Common myeloid progenitor, CD34-positive (primary cell): ENCODE data around the gene SEC23A.
"Not testable (repeated sequence)": the region's sequence is repeated elsewhere in the genome, so short reads cannot be mapped to it uniquely, and the experiment has no call there.

ENCODE experiments used
- CTCF ChIA-PET: fragments of 350-600 bp; sonication (Branson Sonifier 250); formaldehyde crosslinking; loops from one replicate; lab custom pipeline; 2021; ENCODE audit warnings: antibody characterized with exemption; lab: Charles Lee
- POLR2A ChIA-PET: fragments of 350-600 bp; sonication (Branson Sonifier 250); formaldehyde crosslinking; loops from one replicate; lab custom pipeline; 2021; ENCODE audit warnings: antibody characterized with exemption; lab: Charles Lee
- DNase-seq, 3 donors: peaks; one replicate each; pipeline versions ENCODE4 v3.0.0 to v3.0.0-alpha.2; 2013
- H3K27ac ChIP-seq, 2 experiments: 1 replicate in 1 of 2; 2 replicates in 1 of 2; pipeline ENCODE4 v1.7.0; 2013; ENCODE audit warnings: inconsistent platforms in 2 of 2, low read length in 2 of 2, mild to moderate bottlenecking in 2 of 2, low read depth in 1 of 2, moderate library complexity in 1 of 2; ENCODE audit not compliant: severe bottlenecking in 2 of 2, insufficient read depth in 1 of 2, poor library complexity in 1 of 2
- H3K27me3 ChIP-seq, 5 experiments: replicated peaks in 2 of 5; 1 replicate in 3 of 5; 2 replicates in 2 of 5; pipeline versions ENCODE4 v1.6.1 to v1.7.0; 2013; ENCODE audit warnings: low read length in 4 of 5, mild to moderate bottlenecking in 2 of 5, moderate library complexity in 2 of 5, inconsistent platforms in 1 of 5; ENCODE audit not compliant: insufficient read depth in 5 of 5, control insufficient read depth in 4 of 5
- H3K36me3 ChIP-seq, 4 experiments: 1 replicate in 2 of 4; 2 replicates in 2 of 4; pipeline versions ENCODE4 v1.6.1 to v1.7.0; 2013; ENCODE audit warnings: low read length in 3 of 4, control low read depth in 1 of 4, mild to moderate bottlenecking in 1 of 4; ENCODE audit not compliant: control insufficient read depth in 4 of 4, insufficient read depth in 4 of 4
- H3K4me1 ChIP-seq, 4 experiments: 1 replicate in 3 of 4; 2 replicates in 1 of 4; pipeline versions ENCODE4 v1.6.1 to v1.7.1; 2013; ENCODE audit warnings: low read length in 3 of 4, mild to moderate bottlenecking in 3 of 4, control low read depth in 1 of 4, inconsistent platforms in 1 of 4, moderate library complexity in 1 of 4; ENCODE audit not compliant: control insufficient read depth in 4 of 4, insufficient read depth in 4 of 4; ENCODE audit errors: control extremely low read depth in 1 of 4
- H3K4me3 ChIP-seq, 7 experiments: 1 replicate in 4 of 7; 2 replicates in 3 of 7; pipeline versions ENCODE4 v1.5.1 to v1.7.0; 2013; ENCODE audit warnings: mild to moderate bottlenecking in 7 of 7, low read length in 6 of 7, moderate library complexity in 6 of 7, inconsistent platforms in 2 of 7, low read depth in 2 of 7, control low read depth in 1 of 7; ENCODE audit not compliant: insufficient read depth in 4 of 7, control insufficient read depth in 1 of 7; ENCODE audit errors: extremely low read depth in 1 of 7
- H3K9me3 ChIP-seq, 5 experiments: 1 replicate in 4 of 5; 2 replicates in 1 of 5; pipeline versions ENCODE4 v1.6.1 to v1.7.1; 2013; ENCODE audit warnings: low read length in 4 of 5, mild to moderate bottlenecking in 2 of 5, inconsistent platforms in 1 of 5, low read depth in 1 of 5, moderate library complexity in 1 of 5; ENCODE audit not compliant: control insufficient read depth in 4 of 5, insufficient read depth in 2 of 5; ENCODE audit errors: control extremely low read depth in 1 of 5
- WGBS: methylation state at CpG from one replicate; pipeline ENCODE4 v1.1.5; 2013; ENCODE audit not compliant: insufficient coverage; 5-methylcytosine and 5-hydroxymethylcytosine counted together

SEC23A gene

DNA sequence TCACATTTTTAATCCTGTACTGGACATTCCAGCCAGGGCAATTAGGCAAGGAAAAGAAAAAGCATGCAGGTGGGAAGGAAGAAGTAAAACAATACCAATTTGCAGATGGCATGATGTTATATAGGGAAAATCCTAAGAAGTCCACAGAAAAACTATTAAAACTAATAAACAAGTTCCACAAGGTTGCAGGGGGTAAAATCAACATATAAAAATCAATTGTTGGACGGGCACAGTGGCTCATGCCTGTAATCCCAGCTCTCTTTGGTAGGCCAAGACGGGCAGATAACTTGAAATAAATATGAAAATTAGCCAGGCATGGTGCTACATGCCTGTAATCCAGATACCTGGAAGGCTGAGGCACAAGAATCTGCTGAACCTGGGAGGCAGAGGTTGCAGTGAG is 31.9 kb downstream of the SEC23A start:
- Histone ChIP-seq H3K4me3 (no peak overlapping the region), H3K27me3 (no peaks in the 10 kb centered on the region), H3K36me3 (peaks cover 6 to 52% (median 16%) of the 10 kb centered on the region in 4 experiments), H3K4me1 (no peaks in the 10 kb centered on the region), H3K27ac (no peak overlapping the region), H3K9me3 (no peaks in the 10 kb centered on the region)
- ChIA-PET CTCF (no interaction called here), POLR2A (no interaction called here)
- WGBS: 100% methylated on average over 2 of the region's 2 CpGs
- no peak for DNase-seq

DNA sequence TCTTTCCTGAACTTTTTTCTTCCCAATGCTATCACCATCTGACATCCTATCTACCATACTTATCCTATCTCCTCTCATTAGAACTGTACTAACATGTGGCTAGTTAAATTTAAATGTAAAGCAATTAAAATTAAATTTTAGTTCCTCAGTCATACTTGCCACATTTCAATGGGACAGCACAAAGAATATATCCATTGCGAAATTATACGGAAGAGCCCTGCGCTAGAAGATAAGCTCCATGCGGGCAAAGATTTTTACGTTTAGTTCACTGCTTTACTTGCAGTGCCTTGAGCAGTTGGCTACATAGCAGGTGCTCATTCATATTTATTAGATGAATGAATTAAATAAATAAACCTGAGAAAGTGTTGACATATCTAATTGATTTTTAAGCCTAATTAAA is 33.1 kb downstream of the SEC23A start:
- no peak overlapping the region for H3K27ac ChIP-seq
- peaks cover 10 to 53% (median 18%) of the 10 kb centered on the region in 4 experiments for H3K36me3 ChIP-seq
- H3K27me3 ChIP-seq: no peaks in the 10 kb centered on the region
- DNase-seq: no peak
- H3K4me1 ChIP-seq: no peaks in the 10 kb centered on the region
- H3K9me3 ChIP-seq: no peaks in the 10 kb centered on the region
- H3K4me3 ChIP-seq: no peak overlapping the region
- WGBS: 100% methylated on average over 2 of the region's 5 CpGs
- CTCF ChIA-PET: interaction anchor here (0.5 to 1.1 kb wide), 2 partner anchors 9 to 22 kb away, joined by 3 to 4 read pairs; no protein-coding TSS in a partner anchor
- POLR2A ChIA-PET: no interaction called here

- WGBS: 99% methylated on average over 4 of the region's 7 CpGs
- H3K4me3 ChIP-seq, H3K9me3 ChIP-seq, H3K27me3 ChIP-seq, H3K4me1 ChIP-seq, H3K27ac ChIP-seq, POLR2A ChIA-PET, DNase-seq: not testable (repeated sequence)
- peaks cover 16 to 57% (median 21%) of the 10 kb centered on the region in 4 experiments for H3K36me3 ChIP-seq
- CTCF ChIA-PET: interaction anchor here (1.1 kb wide), 1 partner anchor 10 kb away, joined by 3 read pairs; no protein-coding TSS in a partner anchor
Measured at GRCh38 chr14:39069169-39069805, 33.7 kb downstream of the SEC23A start.

DNA sequence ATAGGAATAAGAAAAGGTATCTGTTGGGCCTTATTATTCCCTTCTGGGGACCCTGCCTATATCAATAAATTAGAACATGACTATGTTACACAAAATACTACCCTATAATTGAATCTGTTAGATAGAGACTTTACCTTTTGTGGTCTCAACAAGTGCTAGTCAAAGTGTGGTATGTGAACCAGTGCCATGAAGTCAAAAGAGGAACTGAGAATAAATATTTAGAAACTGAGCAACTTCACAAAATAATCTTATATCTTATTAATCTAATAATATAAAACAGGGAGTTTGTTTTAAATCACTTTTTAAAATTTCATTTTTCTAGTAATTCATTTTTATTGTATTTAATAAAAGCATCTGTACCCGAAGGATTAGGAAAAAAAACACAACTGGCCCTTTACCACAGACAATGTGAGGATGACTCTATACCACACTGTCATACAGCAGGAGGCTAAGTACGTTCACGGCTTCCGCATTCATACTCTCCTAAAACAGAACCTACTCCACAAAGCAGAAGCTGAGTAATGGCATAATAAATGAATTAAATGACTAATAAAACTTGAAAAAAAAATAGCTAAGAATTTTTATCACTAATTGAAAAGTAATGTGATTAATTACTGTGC is 42.1 kb downstream of the SEC23A start:
- no peaks in the 10 kb centered on the region for H3K4me1 ChIP-seq
- no peak overlapping the region for H3K4me3 ChIP-seq
- peaks cover 29 to 86% (median 30%) of the 10 kb centered on the region in 4 experiments for H3K36me3 ChIP-seq
- WGBS: no CpG with 5 or more reads among the region's 4 CpGs
- CTCF ChIA-PET: no interaction called here
- H3K27ac ChIP-seq: no peak overlapping the region
- no peaks in the 10 kb centered on the region for H3K27me3 ChIP-seq
- DNase-seq: peak in 1 of 3 donors; percentile 9
- peaks cover 0 to 24% (median 14%) of the 10 kb centered on the region in 5 experiments for H3K9me3 ChIP-seq
- POLR2A ChIA-PET: no interaction called here

- Histone ChIP-seq H3K27me3 (no peaks in the 10 kb centered on the region), H3K4me3 (peak overlapping the region in 1 of 7 experiments; percentile 1), H3K27ac (no peak overlapping the region), H3K9me3 (peaks cover 0 to 50% (median 21%) of the 10 kb centered on the region in 5 experiments), H3K4me1 (no peaks in the 10 kb centered on the region), H3K36me3 (peaks cover 41 to 94% (median 46%) of the 10 kb centered on the region in 4 experiments)
- POLR2A ChIA-PET: no interaction called here
- 94% methylated on average over 7 of the region's 10 CpGs for WGBS
- DNase-seq: peak; percentile 21 to 40 (median 37)
- CTCF ChIA-PET: no interaction called here
Measured at GRCh38 chr14:39055786-39056474, 47.1 kb downstream of the SEC23A start.

DNA sequence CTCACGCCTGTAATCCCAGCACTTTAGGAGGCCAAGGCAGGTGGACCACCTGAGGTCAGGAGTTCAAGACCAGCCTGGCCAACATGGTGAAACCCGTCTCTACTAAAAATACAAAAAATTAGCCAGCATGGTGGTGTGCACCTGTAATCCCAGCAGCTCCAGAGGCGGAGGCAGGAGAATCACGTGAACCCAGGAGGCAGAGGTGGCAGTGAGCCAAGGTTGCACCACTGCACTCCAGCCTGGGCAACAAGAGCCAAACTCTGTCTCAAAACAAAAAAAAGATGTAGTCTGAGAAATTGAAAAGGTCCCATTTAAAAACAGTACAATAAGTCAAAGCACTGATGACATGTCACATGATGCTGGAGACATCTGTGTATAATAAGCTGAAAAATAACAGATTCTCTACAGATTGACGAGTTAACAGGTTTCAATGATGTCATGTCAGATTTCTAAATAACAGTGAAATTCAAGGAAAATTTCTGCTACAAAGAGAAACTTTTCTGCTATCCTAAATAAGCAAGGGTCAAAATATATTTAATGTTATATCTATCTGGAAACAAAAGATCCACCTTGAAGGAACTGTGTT is 50.1 kb downstream of the SEC23A start:
- H3K27me3 ChIP-seq, H3K27ac ChIP-seq, POLR2A ChIA-PET, DNase-seq, H3K4me3 ChIP-seq, CTCF ChIA-PET, H3K4me1 ChIP-seq: not testable (repeated sequence)
- H3K36me3 ChIP-seq: peaks cover 31 to 84% (median 46%) of the 10 kb centered on the region in 4 experiments
- WGBS: 100% methylated on average over 5 of the region's 5 CpGs
- peaks cover 0 to 41% (median 21%) of the 10 kb centered on the region in 5 experiments for H3K9me3 ChIP-seq
